Stimulated activated CD4-positive, alpha-beta T cell treated with anti-CD3 and anti-CD28 coated beads, Interleukin-12 subunit alpha, Interleukin-12 subunit beta, amount 100 ng/mL, for 48 hours (primary cell): ENCODE results near the gene TAF3.

ENCODE experiments used
- DNase-seq, 3 donors: peaks; one replicate each; pipeline ENCODE4 v3.0.0-alpha.2; 2020; ENCODE audit warnings: low read depth in 2 of 3, low spot score in 1 of 3

Gene TAF3

DNA sequence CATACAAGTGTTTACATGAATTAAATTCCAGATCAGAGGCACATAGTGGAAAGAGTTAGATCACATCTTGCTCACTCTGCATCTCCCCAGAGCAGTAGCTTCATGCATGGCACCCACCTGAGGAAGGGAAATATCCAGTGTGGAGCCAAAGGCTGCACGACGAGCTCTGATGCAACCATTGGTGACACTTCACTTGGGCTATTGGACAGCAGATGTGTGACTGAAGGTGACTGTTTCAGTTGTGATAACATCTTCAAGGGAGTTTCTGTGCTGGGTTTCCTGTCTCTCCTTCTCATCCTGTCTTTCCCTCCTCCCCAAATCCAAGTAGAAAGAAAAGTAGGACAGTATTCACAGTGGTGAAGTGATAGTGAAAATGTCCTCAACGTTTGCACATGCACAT lies 115.0 kb downstream of the TAF3 start:
- DNase-seq, result no peak

DNA sequence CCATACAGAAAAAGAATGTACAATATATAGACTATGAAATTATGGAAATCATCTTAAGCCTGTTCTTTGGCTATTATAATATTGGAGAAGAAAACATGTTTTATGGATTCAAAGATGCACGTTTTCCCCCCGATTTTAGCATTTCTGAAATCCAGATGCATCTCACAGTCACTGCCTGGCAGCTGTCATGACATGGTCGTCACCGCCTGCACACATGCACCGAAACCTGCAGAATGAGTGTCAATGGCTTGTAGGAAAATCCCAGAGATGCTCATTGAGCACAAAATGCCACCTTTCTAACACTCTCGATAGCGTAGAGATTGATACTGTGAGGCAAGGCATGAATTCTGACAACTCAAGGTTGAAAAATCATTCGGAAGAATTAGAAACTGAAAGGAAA lies 115.5 kb downstream of the TAF3 start:
- DNase-seq, result no peak

DNA sequence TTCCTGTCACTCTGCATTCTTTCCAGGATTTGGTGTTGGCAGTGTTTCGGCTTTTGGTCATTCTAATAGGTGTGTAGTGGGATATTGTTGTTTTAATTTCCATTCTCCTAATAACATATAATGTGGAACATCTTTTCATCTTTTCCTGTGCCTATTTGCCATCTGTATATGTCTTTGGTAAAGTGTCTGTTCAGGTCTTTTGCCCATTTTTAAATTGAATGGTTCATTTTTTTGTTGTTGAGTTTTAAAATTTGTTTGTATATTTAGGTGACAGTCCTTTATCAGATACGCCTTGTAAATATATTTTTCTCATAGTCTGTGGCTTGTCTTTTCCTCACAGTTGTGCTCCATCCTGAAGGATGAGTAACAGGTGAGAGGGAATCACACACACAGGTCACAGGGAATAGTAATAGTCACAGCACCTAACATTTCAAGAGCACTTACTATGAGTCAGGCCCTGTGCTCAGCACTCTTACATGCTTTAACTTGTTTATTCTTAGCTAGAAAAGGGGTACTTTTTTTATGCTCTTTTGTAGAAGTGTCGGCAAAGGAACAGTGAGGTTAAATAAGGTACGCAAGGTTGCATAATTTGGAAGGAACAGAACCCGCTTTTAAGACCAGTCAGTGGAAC lies 119.1 kb downstream of the TAF3 start:
- no peak for DNase-seq

DNA sequence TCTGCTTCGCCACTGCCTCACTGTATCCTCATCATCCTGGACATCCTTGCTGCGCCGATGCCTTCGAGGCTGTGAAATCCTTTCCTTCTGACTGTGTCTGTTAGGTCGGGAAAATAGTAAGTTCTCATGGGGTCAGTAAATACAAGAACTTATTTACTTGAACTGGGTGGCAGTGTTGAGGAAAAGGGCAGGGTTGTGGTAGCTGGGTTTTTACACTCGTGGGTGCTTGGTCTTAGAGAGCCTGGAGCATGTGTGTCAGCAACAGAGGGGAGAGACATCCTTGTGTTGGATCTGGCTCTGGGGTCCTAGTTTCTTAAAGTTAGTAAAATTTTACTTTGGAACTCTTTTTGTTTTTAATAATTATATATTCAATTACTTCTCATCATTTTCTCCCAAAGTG lies 123.3 kb downstream of the TAF3 start:
- no peak for DNase-seq

DNA sequence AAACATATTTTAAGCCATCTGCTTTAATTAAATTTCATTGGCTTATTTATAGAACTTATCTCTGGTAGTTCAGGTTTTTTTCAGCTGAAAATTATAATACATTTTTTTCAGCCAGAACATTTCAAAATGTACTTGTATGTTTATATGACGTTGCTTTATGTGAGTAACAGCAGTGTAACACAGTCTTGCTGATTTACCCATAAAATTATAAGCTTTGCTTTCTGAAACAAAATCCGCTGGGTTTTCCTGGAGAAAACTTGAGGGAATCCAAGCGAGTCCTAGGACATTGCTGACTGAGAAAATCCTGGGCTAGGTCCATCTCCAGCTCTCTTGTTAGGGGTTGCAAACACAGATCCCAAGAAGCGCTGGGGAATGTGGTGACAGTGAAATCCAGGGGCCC lies 124.0 kb downstream of the TAF3 start:
- DNase-seq, result no peak

DNA sequence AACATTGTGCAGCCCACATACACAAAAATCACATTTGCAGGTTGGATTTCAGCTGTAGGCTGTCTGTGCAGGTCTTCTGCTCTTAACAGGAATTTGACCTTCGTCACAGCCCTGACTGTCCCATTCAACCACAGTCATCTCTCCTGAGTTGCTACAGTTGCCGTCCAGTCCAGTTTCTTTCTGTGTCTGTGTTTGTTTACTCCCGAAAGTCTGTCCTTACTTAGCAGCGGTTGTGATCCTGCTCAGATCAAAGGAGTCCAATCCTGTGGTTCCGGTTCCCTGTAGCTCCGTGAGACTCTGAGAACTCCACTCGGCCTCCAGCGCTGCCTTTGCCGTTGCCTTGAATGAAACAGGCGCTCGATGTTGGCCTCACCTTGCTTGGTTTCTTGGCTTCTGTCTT lies 124.6 kb downstream of the TAF3 start:
- no peak for DNase-seq

DNA sequence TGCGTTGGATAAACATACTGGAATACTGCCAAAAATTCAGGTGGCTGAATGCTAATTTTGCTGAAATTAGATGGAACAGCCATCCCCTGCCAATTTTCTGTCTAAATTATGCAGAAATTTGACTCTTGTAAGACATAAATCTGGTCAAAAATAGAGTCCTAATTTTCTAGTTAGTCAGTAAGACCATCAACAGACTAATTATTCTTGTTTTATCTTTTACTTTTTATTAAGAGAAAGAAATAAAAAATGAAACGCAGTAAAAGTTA lies 125.8 kb downstream of the TAF3 start:
- no peak for DNase-seq

DNA sequence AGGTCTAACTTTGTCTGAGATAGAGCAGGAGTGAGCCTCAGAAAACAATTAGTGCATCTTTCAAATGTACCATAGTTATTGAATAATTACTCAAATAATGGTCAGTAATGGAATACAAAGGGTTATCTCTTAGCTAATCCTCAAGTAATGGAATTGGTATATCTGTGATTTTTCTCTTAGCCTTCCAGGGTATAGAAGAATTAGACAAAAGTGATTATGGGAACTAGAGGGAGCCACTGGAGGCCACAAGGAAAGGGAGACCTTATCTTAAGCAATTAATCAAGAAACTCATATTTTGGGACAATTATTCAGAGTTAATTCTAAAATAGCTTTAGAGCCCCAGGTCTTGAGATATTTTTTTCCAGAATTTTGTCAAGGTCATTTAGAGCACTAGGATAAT lies 126.2 kb downstream of the TAF3 start:
- DNase-seq, result no peak

DNA sequence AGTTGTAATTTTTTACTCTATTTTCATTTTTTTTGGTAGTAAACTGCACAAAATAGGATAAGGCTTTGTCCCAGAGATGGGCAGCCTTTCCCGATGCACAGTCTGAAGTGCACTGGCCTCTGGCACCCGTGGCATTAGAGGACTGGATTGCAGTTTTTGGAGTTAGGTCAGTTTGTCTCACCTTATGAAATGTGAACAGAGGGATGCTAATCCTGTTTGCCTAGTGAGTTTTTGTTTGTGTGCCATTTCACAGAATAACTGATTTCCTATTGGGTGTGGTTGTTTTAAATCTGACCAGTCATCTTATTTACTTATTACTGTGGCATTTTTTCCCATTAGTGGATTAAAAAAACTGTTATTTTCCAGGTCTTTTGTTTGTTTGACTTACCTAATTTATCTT lies 126.7 kb downstream of the TAF3 start:
- DNase-seq, result no peak

DNA sequence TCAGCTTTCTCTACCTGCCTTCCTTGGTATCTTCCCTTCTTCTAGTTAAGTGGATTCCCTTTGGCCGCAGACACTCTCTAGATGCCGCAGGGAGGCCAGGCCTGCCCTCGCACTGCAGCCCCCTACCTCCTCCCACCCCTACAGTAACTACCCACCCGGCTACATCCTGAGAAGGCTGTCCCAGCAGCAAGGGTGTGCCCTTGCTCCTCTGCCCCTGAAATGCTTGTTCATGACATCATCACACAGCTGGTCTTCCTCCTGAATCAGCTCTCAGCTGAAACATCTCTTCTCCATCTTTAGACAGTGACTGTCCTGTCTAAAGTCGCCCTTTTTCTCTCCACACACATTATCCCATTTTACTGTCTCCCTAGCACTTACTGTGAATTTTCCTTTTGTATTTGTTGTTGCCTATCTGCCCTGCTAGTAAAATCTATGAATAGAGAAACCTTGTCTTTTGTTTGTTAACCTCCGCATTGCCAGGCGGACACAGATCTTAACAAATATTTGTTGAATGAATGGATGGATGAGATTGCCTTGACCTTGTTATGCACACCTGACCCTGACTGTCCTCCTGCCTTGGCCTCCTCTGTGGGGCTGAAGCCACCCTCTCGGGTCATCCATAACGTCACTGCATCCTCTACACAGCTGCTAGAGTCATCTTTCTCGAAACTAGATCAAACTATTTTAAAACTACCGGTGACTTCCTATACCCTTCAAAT lies 127.3 kb downstream of the TAF3 start:
- no peak for DNase-seq

DNA sequence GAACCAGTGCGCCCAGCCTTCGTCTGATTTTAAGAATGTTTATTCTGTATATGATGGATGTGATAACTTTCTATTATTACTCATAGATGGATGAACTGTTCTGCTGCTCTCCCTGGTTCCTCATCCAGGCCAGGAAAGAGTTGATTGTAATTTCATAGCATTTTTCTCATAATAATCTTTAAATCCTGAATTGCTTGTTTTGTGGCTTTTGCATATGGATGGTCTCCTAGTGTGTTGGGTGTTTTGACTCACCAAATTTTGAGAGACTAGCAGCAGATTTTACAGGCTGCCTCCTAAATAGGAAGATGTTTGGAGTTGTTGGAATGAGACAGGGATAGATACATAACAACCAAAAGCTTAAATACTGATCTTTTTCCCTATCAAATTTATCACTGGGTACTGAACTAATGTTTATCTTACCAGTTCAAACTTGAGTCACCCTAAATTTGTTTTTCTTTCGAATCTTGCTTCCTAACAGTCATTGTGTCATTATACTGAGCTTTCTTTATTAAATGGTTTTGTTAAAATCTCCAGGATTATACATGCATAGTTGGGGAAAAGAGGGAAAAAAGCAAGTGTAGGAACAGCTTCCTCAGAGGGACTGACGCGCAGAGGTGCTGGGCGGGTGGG lies 130.2 kb downstream of the TAF3 start:
- DNase-seq, result no peak

DNA sequence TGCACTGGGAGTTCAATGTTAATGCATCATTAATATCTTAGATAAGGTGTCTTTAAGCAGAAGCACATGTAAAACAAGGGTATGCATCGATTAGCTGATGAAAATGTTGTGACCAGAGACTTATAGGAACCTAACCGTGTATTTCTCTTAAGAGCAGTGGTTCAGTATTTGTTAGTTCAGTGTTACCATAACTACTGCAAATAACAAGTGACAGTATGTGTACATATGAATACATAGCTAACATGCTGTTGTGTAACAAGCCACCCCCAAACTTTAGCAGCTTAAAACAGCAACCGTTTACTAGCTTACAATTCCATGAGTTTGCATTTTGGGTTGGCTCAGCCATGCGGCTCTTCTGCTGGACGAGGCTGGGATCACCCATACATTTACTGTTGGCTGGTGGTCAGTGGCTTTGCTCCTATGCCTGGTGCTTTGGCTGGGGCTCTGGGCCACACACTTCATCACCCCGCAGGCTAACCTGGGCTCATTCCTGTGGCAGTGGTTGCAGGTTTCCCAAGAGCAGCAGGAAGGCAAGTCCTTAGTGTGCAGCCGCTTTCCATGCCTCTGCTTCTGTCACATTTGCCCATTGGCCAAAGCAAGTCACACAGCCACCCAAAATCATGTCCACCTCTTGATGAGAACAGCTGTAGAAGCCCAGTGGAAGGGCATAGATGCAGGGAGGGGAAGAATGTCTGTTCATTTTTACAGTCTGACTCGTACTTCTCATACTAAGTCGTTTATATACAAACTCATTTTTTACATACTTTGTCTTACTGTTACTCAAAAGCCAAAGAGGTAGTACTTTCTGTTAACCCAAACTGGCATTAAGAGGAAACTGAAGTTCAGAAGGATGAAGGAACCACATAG lies 132.9 kb downstream of the TAF3 start:
- DNase-seq, result no peak

DNA sequence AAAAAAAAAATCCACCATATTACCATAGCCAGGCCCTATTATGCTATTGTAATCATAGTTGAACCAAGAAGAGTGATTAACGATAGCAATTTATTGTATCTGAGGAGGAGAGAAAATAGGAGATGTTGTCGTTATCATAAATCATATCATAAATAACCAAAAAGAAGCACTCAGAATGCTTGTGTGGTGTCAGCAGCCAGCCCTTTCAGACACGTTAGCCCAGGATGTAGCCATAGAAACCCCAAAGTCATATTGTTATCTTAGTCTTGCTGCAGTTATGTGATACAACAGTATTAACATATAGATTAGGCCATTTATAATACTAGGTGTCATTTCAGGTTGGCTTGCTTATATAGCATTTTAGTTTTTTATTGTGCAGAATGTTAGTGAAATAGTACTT lies 134.0 kb downstream of the TAF3 start:
- no peak for DNase-seq

DNA sequence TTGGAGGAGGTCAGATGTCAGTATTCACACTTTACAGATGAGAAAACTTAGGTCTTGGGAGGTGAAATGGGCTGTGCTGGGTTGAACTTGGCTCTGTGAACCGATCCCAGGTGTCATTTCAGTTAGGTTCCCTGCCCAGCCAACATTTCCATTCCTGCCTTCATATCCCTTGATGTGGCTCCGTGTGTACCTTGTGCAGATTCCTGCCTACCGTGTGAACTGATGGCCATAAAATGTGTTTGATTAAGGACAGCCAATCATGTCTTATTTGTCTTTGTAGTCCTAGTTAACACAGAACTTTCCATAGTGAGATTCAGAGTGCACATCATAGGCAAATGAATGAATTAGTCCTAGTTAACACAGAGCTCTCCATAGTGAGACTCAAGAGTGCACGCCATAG lies 135.1 kb downstream of the TAF3 start:
- no peak for DNase-seq

DNA sequence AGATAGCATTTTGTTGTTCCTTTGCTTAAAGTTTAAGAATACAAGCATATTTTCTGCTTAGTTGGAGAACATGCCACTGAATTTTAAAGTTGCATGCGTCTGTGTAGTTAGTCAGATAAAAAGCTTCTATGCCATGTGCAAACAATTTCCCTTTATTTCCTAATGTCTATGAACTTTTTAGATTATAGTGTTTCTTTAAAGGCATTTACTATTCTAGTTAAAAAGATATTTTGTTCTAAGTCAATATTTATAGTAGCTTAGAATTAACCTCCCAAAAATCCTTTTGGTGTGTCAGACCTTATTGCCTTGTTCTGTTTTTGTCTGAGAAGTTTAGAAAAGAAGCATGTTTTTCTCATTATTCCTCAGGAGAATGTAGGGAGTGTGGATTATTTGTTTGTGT lies 137.1 kb downstream of the TAF3 start:
- DNase-seq, result no peak

DNA sequence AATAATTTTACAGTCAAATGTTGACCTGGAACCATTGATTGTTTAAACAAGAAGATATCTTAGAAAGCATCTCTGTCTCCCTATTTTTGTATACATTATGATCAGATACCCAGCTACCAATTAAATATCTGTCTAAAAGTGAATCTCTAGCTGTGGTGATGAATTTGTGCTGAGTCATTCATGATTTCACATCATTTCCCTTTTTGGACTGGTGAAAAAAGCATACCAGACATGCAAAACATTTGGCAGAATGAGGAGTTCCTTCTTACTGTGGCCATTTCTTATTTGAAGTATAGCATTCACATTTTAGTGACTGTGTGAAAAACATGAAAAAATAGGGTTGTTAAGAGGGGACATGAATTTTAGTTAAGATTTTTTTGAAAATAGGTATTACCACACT lies 138.2 kb downstream of the TAF3 start:
- DNase-seq, result no peak

DNA sequence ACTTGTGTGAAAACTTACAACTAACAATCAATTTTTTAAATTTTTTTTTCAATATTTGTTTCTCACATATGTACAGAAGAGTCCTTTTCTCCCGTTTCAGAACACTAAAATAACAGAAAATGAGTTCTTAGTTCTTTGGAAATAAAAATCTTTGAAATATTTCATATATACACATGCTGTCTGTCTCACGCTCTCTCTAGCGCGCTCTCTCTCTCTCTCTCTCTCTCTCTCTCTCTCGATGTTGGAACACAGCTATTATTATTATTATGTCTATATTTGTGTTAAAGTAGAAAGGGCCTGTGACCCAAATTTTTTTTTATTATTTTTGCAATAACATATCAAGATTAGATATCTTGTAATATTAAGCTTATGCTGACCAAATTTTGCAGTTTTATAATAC lies 139.3 kb downstream of the TAF3 start:
- DNase-seq, result no peak

DNA sequence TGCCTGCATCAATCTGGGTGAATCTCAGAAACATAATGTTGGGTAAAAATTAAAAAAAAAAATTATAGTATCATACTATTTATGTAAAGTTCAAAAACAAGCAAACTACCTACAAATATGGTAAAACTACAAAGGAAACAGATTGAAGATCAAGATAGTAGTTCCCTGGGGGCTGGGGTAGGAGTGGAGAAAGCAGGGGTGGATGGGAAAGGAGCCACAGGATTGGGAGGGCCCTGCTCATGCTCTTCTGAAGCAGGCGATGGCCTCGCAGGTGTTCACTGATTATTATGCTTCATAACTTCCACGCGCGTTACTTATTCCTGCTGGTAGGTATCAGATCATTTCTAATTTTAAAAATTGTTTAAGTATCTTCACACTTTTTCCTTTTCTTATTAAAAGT lies 140.1 kb downstream of the TAF3 start:
- DNase-seq, result no peak

DNA sequence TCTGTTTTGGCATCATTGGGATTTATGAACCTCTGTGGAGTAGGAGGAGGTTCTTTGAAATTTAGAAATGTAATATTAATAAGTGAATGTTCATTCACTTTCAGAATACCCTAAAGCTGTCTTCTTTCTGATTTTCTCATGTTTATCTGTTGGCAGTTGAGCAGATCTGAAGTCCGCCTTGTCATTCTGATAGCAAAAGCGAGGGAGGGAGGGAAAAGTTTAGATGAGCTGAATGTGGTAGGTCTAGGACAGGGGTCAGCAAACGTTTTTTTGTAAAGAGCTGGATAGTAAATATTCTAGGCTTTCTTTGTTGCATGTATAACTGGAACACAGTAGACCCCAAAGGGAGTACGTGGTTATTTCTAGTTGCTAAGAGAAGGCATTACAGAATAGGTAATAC lies 141.8 kb downstream of the TAF3 start:
- no peak for DNase-seq

DNA sequence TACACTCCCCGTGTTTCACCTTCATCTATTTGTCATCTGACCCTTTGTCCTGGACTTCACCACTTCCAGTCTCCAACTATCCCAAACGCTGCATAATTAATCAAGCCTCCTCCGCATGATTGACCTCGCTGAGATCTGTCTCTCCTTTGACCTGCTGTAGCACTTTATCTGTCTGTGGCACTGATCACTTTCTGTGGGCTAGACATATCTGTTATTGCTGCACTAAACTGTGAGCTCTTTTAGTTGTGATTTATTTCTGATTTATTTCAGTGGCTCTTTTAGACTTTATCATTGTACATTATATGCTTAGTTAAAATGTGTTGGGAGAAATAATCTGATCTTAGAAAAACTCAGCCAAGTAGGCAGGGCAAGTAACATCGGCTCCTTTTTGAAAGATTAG lies 144.3 kb downstream of the TAF3 start:
- no peak for DNase-seq

DNA sequence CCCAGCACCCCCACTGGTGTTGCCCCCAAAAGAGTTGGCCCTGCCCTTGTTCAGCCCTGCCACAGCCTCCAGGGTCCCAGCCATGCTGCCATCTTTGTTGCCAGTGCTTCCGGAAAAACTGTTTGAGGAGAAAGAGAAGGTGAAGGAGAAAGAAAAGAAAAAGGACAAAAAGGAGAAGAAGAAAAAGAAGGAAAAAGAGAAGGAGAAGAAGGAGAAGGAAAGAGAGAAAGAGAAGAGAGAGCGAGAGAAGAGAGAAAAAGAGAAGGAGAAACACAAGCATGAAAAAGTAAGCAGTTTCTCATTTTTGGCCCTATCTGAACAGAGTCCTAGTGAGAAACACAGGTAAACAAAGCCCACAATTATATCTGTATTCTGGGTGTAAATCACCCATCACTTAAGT lies 147.2 kb downstream of the TAF3 start:
- DNase-seq, result no peak

DNA sequence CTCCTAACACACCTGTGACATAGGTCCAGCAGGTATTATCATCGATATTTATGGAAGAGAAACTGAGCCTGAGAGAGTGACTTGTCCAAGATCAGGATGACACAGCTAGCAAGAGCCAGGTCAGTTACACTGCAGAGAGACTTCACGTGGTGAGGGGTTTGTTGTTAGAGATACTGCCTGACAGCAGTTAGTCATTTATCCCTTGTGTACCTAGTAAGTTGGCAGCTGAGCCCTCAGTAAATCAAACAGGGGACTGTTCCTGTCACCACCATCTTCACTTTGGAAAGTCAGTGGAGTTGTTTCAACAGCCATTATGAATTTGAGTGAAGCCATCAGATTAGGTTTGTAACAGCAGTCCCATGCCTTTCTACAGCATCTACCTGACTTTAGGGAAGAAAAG lies 148.7 kb downstream of the TAF3 start:
- no peak for DNase-seq
